ENCODE data around the gene FAM13A. TPM values are rescaled to one million over a fixed set of nuclear protein-coding genes. Genes with fewer than 3 reads are reported as not detected.

Gene FAM13A
- total RNA-seq, 1 experiment from 2014 or later = 26.7 TPM

GRCh38 chr4:88976775-88977035 lies 80.3 kb downstream of the FAM13A start:
- Histone ChIP-seq H3K36me3 (ENCODE audit: low read depth) (no peaks in the 10 kb centered on the region), H3K9me2 (ENCODE audit: insufficient read depth) (no peaks in the 10 kb centered on the region), H3K4me3 (no peak overlapping the region), H3K4me2 (no peak overlapping the region), H2AFZ (no peak overlapping the region), H3K27me3 (ENCODE audit: insufficient read depth, low read depth) (no peaks in the 10 kb centered on the region), H3K79me2 (ENCODE audit: low read depth) (no peaks in the 10 kb centered on the region), H3K4me1 (replicated peaks; ENCODE audit: insufficient read depth) (no peaks in the 10 kb centered on the region), H3K27ac (no peak overlapping the region), H4K20me1 (ENCODE audit: insufficient read depth) (no peaks in the 10 kb centered on the region), H3F3A (ENCODE audit: insufficient read depth, low read depth) (no peaks in the 10 kb centered on the region), H3K9me3 (ENCODE audit: insufficient read depth, low read depth) (no peaks in the 10 kb centered on the region)
- BruUV-seq (replicated peaks) = no TSS peak
- POLR2A ChIA-PET (ENCODE audit: unreplicated experiment) = no interaction called here
- TF ChIP-seq EZH2 (IDR thresholded peaks at IDR 0.05; ENCODE audit: low read depth) = no peak
- no peak for TF ChIP-seq CTCF (conservative IDR thresholded peaks at IDR 0.05)
- CTCF ChIA-PET = no interaction called here
- no peak for DNase-seq
- intact Hi-C loops (cut with micrococcal nuclease; ENCODE audit: unreplicated experiment) = no loop called here

DNA sequence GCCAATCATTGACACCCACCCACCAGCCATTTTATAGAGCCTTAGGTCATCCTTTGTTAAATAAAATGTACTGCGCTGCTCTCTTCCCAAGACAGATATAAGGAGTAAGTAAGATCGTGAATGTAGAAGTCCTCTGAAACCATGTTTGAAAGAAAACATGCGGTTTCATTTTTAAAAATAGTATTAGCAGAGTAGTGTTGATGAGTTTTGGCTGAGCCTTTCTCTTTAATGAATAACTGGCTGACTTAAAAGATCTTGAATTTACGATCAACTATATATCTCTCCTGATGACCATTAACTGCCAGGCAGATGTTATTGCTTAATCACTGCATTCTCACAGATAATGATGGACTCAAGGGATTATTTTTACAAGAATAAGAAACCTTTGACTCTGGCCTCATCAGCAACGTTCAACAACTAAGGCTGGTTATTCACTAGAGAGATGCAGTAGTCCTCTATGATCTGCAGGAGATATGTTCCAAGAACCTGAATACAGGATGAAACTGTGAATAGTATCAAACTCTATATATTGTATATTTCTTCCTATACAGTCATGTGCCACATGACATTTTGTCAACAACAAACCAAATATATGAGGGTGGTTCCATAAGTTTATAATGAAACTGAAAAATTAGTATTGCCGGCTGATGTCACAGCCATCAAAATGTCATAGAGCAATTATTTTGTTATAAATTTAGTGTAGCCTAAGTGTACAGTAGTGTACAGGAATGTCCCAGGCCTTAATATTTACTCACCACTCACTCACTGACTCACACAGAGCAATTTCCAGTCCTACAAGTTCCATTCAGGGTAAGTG lies 80.8 kb downstream of the FAM13A start:
- no peak overlapping the region for H3K27ac ChIP-seq
- DNase-seq = no peak
- no peaks in the 10 kb centered on the region for H3K36me3 ChIP-seq (ENCODE audit: low read depth)
- H3K4me1 ChIP-seq (replicated peaks; ENCODE audit: insufficient read depth) = no peaks in the 10 kb centered on the region
- H3K4me3 ChIP-seq = no peak overlapping the region
- POLR2A ChIA-PET (ENCODE audit: unreplicated experiment) = no interaction called here
- BruUV-seq (replicated peaks) = no TSS peak
- no peaks in the 10 kb centered on the region for H3K27me3 ChIP-seq (ENCODE audit: insufficient read depth, low read depth)
- no peak overlapping the region for H3K4me2 ChIP-seq
- no peaks in the 10 kb centered on the region for H3K9me3 ChIP-seq (ENCODE audit: insufficient read depth, low read depth)
- no peaks in the 10 kb centered on the region for H3K9me2 ChIP-seq (ENCODE audit: insufficient read depth)
- CTCF ChIA-PET = no interaction called here
- intact Hi-C loops (cut with micrococcal nuclease; ENCODE audit: unreplicated experiment) = no loop called here
- no peak for TF ChIP-seq EZH2 (IDR thresholded peaks at IDR 0.05; ENCODE audit: low read depth)
- no peak for TF ChIP-seq CTCF (conservative IDR thresholded peaks at IDR 0.05)
- no peaks in the 10 kb centered on the region for H3F3A ChIP-seq (ENCODE audit: insufficient read depth, low read depth)
- no peaks in the 10 kb centered on the region for H3K79me2 ChIP-seq (ENCODE audit: low read depth)
- no peaks in the 10 kb centered on the region for H4K20me1 ChIP-seq (ENCODE audit: insufficient read depth)
- H2AFZ ChIP-seq = no peak overlapping the region

DNA sequence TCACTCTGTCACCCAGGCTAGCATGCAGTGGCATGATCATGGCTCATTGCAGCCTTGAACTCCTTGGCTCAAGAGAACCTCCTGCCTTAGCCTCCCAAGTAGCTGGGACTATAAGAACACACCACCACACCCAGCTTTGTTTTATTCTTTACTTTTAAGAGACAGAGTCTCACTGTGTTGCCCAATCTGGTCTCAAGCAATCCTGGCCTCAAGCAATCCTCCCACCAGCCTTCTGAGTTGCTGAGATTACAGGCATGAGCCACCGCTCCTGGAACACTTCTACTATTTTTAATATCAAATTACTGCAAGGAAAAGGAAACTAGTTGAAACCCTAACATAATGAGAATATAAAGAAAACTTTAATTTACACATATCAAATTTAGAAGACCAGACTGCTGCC lies 85.4 kb downstream of the FAM13A start:
- H3K4me3 ChIP-seq = no peak overlapping the region
- BruUV-seq (replicated peaks) = no TSS peak
- no peaks in the 10 kb centered on the region for H3K9me2 ChIP-seq (ENCODE audit: insufficient read depth)
- no peak overlapping the region for H3K27ac ChIP-seq
- intact Hi-C loops (cut with micrococcal nuclease; ENCODE audit: unreplicated experiment) = no loop called here
- H3F3A ChIP-seq (ENCODE audit: insufficient read depth, low read depth) = peaks cover 15% of the 10 kb centered on the region; the same call in 1 of the 2 replicates
- H3K4me2 ChIP-seq = no peak overlapping the region
- ChIA-PET CTCF (no interaction called here), POLR2A (ENCODE audit: unreplicated experiment) (no interaction called here)
- H3K79me2 ChIP-seq (ENCODE audit: low read depth) = no peaks in the 10 kb centered on the region
- no peaks in the 10 kb centered on the region for H3K27me3 ChIP-seq (ENCODE audit: insufficient read depth, low read depth)
- H3K36me3 ChIP-seq (ENCODE audit: low read depth) = no peaks in the 10 kb centered on the region
- H2AFZ ChIP-seq = no peak overlapping the region
- no peaks in the 10 kb centered on the region for H4K20me1 ChIP-seq (ENCODE audit: insufficient read depth)
- no peaks in the 10 kb centered on the region for H3K9me3 ChIP-seq (ENCODE audit: insufficient read depth, low read depth)
- DNase-seq = no peak
- TF ChIP-seq EZH2 (IDR thresholded peaks at IDR 0.05; ENCODE audit: low read depth) (no peak), CTCF (conservative IDR thresholded peaks at IDR 0.05) (no peak)
- H3K4me1 ChIP-seq (replicated peaks; ENCODE audit: insufficient read depth) = peaks cover 33% of the 10 kb centered on the region

All from PC-9 (cell line).